HG03066 (cell line): ENCODE measurements around the gene MROH7.

Experiments
- ATAC-seq: cut with Tn5 transposase; IDR thresholded peaks from one replicate; pipeline ENCODE4 v1.9.1; 2021; ENCODE audit warnings: low read depth; ENCODE audit not compliant: unreplicated experiment

The MROH7 gene

DNA sequence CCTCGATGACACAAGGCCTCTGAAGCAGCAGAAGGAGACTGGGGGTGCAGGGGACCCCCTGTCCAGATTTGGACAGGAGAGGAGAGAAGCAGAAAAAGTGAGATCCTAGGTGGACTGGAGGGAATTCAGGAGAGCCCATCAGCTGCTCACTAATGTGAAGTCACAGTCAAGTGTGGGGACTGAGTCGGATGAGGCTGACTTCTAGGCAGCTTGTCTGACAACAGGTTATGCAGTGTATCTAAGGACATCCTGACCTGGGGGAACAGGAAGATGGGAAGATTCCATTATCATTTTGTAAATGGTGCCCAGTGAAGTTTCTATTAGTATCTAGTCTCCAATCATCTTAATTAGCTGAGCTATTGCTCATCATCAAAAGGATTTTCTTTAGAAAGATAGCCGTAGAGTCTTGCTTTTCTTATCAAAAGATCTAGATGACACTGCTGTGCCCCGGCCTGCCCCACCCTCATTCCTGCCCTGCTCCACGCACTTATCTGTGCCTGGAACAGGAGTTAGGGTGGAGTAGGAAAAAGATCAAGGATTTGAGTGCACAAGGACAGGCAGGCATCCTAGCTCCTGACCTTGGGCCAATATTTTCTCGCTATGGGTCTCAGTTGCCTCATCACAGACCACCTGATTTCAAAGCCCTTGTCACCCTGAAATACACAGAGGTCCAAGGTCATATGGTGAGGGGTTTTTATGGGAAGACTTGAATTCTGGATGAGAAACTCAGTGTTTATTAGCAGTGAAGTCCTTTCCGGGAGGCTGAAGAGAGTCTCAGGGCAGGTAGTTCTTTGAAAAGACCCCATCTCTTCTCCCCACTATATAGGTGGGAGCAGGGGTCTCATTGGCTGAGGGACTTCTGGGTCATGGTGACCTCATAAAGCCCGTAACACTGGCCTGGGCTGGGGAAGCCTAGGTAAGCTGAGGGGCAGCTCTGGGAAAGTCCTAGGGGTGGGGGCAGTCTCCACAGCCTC lies at the start of gene MROH7:
MROH7 (plus strand) TSS at position 924 of the 974 bp plus-strand sequence. CDS start 11,141 bp downstream, outside the sequence.
- no peak for ATAC-seq

- no peak for ATAC-seq
Observed at GRCh38 chr1:54593571-54594160, 47.9 kb upstream of the MROH7 start.

DNA sequence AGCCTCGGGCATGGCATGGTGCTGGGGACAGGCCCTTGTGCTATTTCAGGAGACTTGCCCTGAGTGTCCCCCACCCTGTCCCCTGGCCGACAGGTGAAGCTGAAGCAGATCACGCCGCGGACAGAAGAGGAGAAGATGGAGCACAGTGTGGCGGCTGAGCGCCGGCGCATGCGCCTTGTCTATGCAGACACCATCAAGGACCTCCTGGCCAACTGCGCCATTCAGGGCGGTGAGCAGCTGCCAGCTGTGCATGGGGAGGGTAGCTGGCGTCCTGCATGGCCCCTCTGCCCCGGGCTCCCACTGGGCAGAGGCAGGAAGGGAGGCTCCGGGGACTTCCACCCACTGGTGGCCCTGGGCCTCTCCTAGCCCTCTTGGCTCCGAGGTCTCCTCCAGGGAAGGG lies 47.1 kb upstream of the MROH7 start:
- ATAC-seq = no peak

DNA sequence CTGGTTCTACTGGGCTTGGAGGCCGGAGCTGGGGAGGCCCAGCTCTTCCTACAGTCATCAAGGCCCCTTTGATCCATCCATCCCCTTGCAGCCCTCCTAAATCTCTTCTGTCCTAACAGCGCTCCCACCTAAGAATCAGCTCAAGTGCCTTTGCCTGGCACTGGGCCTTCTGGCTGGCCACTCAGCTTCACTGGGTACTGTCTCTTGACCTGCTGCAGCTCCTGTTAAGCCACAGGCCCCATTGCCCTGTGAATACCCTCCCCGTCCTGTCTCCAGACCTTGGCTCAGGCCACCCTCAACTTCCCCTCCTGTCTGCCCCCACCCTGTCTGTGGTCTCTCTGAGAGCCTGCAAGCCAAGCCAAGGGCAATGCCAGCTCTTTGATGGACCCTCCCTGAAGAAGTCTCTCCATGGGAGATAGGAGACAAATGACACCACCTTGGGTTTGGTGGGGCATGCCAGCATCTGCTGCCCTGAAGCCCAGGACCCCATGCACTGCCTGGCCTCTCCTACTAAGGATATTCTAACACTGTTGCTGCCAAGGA lies 45.6 kb upstream of the MROH7 start:
- no peak for ATAC-seq

DNA sequence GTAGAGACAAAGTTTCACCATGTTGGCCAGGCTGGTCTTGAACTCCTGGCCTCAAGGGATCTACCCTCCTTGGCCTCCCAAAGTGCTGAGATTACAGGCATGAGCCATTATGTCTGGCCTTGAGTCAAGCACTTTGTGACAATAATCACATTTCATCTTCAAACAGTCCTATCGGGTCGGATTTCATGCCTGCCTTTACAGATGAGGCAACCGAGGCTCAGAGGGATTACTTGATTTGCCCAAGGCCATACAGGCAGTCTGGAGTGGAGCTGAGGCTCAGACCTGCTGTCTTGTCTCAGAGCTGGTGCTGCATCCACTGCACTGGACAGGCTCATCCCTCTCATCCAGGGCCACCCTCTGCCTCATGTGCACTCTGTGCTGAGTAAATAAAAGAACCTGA lies 44.8 kb upstream of the MROH7 start:
- no peak for ATAC-seq

DNA sequence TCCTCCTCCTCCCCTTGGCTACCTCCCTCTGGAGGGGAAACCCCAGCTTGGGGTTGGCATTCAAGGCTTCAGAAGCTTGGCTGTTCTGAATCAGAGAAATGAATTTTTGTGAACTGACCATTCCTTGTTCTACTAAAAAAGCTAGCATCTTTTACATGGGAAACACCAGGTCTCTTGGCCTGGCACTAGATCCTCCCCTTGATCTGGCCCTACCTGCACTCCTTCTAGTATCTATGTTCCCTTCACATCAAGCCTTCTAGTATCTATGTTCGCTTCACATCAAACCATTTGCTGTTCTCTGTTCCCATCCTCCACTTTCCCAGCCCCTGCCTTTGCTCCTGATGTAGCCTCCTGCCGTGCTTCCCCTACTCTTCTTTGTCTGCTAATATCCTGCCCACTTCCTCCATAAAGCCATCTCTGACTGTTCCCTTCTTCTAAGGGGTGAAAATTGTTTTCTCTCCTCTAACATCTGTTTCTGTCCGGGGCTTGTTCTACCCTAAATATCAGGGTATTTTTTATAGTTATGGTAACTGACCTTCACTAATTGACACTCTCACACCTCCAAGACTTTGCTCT lies 44.0 kb upstream of the MROH7 start:
- ATAC-seq = no peak

DNA sequence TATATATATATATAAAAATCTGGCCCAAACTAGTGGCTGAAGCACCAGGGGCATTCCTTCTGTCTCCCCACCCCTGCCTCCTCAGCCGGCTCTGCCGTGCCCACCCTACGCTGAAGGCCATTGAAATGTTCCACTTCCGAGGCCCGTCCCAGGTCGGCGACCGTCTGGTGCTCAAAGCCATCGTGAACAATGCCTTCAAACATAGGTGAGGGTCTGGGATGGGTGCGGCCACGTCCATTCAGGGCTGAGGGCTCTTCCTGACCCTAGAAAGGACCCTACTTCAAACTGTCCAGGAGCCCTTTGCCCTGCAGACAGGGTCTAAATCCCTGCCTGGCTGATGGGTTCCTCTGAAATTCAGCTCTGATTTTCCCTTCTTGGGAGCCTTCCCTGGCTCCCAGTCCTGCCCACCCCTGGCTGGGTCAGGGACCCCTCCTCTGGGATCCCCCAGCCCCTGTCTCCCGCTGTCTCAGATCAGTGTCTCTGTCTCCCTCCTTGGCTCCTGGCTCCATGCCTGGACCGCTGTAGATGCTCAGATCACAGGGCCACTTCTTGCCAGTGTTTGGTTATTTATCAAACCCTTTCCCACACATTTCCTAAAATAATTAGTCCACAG lies 42.3 kb upstream of the MROH7 start:
- no peak for ATAC-seq

- ATAC-seq = no peak
Observed at GRCh38 chr1:54600947-54601721, 40.5 kb upstream of the MROH7 start.

DNA sequence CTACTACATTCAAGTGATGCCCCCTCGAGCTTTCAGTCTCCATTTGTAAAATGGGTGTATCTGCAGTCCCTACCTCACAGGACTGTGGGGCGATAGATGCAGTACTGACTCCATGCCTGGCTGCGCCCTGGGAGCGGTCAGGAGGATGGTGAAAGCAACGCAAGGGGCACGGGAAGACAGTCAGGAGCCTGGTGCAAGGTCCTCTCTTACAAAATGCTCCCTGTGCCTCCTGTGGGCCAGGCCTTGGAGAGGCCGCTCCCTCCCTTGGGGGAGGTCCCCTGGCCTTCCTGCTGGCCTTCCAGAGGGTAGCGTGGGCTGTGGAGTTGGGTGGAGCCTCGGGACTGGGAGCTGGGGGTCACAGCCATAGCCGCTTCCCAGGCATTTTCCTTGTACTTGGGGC lies 39.9 kb upstream of the MROH7 start:
- no peak for ATAC-seq

- ATAC-seq = no peak
Observed at GRCh38 chr1:54602554-54602953, 39.0 kb upstream of the MROH7 start.

- ATAC-seq = no peak
Observed at GRCh38 chr1:54603241-54603640, 38.3 kb upstream of the MROH7 start.

DNA sequence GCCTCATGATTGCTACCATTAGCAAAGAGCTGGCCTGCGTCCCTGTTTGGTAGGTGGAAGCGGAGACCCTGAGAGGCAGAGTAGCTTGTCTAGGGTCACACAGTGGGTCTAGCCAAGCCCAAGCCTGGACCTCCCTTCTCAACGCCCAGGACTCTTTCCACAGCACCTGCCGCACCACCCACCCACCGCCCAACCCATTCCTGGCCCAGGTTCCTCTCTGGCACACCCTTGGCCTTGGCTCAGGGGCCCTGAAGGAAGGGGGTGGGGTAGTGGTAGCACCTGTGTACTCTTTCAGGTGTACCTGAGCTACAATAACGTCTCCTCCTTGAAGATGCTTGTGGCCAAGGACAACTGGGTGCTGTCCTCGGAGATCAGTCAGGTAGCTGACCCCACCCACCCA lies 37.5 kb upstream of the MROH7 start:
- ATAC-seq = no peak

DNA sequence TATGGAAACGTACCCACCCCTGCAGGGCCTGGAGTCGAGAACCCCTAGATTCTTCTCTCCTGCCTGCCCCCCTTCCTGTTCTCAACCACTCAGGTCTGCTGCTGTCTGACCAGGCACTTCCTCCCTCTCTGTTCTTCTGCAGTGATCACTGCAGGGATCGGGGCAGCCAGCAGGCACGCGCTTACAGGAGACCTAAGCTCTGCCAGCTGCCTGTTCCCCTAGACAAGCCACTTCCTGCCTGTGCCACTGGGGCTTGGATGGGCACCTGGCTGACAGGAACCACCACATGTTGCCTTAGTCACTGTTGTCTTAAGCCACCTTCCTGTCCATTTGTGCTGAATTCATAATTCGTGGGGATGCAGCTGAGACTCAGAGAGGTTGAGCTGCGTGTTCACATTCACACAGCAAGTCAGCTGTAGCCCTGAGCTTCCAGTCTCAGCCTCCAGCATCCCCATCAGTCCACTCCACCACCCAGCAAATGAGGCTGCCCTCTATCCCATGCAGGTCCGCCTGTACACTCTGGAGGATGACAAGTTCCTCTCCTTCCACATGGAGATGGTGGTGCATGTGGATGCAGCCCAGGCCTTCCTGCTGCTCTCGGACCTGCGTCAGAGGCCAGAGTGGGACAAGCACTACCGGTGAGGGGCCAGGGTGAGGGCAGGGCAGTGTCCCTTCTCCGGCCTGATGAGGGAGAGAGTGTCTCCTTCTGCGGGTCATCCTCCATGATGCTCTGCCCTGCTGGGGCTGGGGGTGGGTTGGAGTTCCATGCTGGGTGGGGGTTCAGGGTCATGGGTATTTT lies 36.8 kb upstream of the MROH7 start:
- ATAC-seq = no peak

GRCh38 chr1:54606096-54606989 lies 35.2 kb upstream of the MROH7 start:
- no peak for ATAC-seq

GRCh38 chr1:54606990-54607325 lies 34.6 kb upstream of the MROH7 start:
- no peak for ATAC-seq

DNA sequence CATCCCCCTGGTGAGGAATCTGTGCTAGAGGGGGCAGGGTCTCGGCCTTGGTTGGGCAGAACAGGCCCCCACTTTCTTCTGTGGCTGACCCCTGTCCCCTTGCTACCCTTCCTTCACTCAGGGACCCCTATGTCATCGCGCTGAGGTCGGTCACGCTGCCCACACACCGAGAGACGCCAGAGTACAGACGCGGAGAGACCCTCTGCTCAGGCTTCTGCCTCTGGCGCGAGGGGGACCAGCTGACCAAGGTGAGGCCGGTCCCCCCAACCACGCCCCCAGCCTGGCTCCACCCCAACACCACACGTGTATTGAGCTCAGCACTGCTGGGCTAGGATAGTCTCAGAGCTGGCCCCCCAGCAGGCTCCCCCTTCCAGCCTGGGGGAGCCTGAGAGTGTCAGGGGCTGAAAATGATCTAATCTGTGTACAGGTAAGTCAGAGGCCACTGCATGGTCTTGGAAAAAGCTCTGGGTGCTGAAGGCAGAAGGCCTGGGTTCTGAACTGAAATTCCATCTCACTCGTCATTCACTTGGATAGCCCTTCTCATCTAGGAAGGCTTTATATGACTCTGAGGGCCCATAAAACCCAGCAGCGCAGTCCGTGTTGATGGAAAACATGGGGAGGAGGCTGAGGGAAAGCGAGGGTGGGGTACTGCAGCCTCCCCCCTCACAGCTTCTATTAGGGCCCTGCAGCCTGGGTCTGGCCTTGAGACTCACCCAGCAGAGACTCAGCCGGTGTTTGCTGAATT lies 33.6 kb upstream of the MROH7 start:
- ATAC-seq = no peak

DNA sequence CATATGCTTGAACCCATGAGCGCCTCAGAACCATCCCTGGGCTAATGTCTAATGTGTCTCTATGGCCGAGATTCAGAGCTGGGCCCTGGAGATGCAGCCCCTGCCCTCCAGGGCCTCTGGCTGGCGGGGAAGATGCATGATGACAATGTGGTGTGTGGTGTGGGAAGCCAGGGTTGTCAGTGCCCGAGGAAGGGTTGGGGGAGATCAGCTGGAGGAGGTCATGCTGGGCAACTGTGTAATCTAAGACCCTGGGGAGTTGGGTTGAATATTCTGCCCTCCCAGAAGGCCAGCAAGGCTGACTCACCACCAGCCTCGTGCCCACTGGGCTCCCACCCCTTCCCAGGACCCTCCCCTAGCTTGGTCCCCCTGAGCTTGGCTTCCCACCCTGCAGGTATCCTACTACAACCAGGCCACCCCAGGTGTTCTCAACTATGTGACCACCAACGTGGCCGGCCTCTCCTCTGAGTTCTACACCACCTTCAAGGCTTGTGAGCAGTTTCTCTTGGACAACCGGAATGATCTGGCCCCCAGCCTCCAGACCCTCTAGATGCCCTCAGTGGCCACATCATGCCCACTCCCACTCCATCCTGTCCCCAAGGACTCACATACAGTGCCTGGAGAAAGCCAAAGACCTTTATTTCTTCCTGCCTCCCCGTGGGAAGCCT lies 32.9 kb upstream of the MROH7 start:
- ATAC-seq = no peak
